GM12878 (cell line): ENCODE data around the gene KIF1C. TPM values are rescaled to one million over a fixed set of nuclear protein-coding genes. Genes with fewer than 3 reads are reported as not detected.

Experiments used
- BCL11A ChIP-seq: IDR thresholded peaks from 2 replicates; pipeline ENCODE4 v1.6.1; 2011; ENCODE audit warnings: low read depth, low read length
- FOXM1 ChIP-seq: IDR thresholded peaks from 2 replicates; pipeline ENCODE4 v1.6.1; 2012; ENCODE audit warnings: low read depth, mild to moderate bottlenecking, inconsistent platforms, low read length, moderate library complexity
- HDAC2 ChIP-seq: fragments of 200-600 bp; sonication (generic); IDR thresholded peaks from 2 replicates; pipeline ENCODE4 v1.6.1; 2017
- IRF3 ChIP-seq: fragments of 450-650 bp; IDR thresholded peaks from 2 replicates; pipeline ENCODE4 v1.6.1; 2014; ENCODE audit warnings: mild to moderate bottlenecking
- JUNB ChIP-seq: IDR thresholded peaks from 2 replicates; pipeline ENCODE4 v1.6.1; 2016; ENCODE audit warnings: antibody characterized with exemption, mild to moderate bottlenecking
- JUND ChIP-seq: IDR thresholded peaks from 2 replicates; pipeline ENCODE4 v1.6.1; 2012; ENCODE audit warnings: low read depth, mild to moderate bottlenecking, low read length, improper control_type of control experiment, moderate library complexity
- KAT2A ChIP-seq: conservative IDR thresholded peaks from 2 replicates; pipeline ENCODE4 v1.6.1; 2011; ENCODE audit warnings: low read depth, low read length; ENCODE audit not compliant: control insufficient read depth
- KDM1A ChIP-seq: fragments of 200-600 bp; sonication (generic); IDR thresholded peaks from 2 replicates; pipeline ENCODE4 v1.6.1; 2016; ENCODE audit warnings: borderline replicate concordance
- LARP7 ChIP-seq: fragments of 450-650 bp; IDR thresholded peaks from 2 replicates; pipeline ENCODE4 v1.6.1; 2017; ENCODE audit warnings: mild to moderate bottlenecking
- MTA2 ChIP-seq: fragments of 450-650 bp; IDR thresholded peaks from 2 replicates; pipeline ENCODE4 v1.6.1; 2016; ENCODE audit warnings: low read depth, mild to moderate bottlenecking, moderate library complexity
- NFYA ChIP-seq: IDR thresholded peaks from 2 replicates; pipeline ENCODE4 v1.6.1; 2011; ENCODE audit warnings: low read depth, mild to moderate bottlenecking, low read length, improper control_type of control experiment, borderline replicate concordance
- RELA ChIP-seq: fragments of 450-650 bp; IDR thresholded peaks from 2 replicates; pipeline ENCODE4 v1.8.0; 2014; ENCODE audit warnings: borderline replicate concordance; ENCODE audit not compliant: partially characterized antibody
- SMC3 ChIP-seq: IDR thresholded peaks from 2 replicates; pipeline ENCODE4 v1.6.1; 2011; ENCODE audit warnings: low read length, improper control_type of control experiment, borderline replicate concordance
- TCF7 ChIP-seq: IDR thresholded peaks from 2 replicates; pipeline ENCODE4 v1.6.1; 2014; ENCODE audit warnings: antibody characterized with exemption, borderline replicate concordance
- ZBTB33 ChIP-seq: fragments of 450-650 bp; IDR thresholded peaks from 2 replicates; pipeline ENCODE4 v1.6.1; 2017; ENCODE audit warnings: mild to moderate bottlenecking
- ZBTB4 ChIP-seq: fragments of 450-650 bp; formaldehyde crosslinking; IDR thresholded peaks from 2 replicates; pipeline ENCODE4 v1.4.0; 2022; ENCODE audit warnings: mild to moderate bottlenecking, moderate library complexity
- polyA plus RNA-seq, 11 experiments: library from polyadenylated mRNA; depleted of rRNA in 4 of 11; unstranded in 6 of 11; stranded (reverse) in 5 of 11; fragments of >200 nt; fragmentation: Nextera tagmentation in 4 of 11; fragmentation: Illumina TruSeq in 1 of 11; extraction: Ambion mirVana in 4 of 11; extraction: Trizol in 1 of 11; gene quantifications; 1 replicate in 1 of 11; 2 replicates in 10 of 11; pipeline versions ENCODE4 v1.2.1 to v1.2.3, GENCODE V29; 2011 to 2016; ENCODE audit warnings: inconsistent platforms in 2 of 11, missing spikeins in 2 of 11, low read depth in 1 of 11
- total RNA-seq, 4 experiments: library from RNA; depleted of rRNA in 3 of 4; stranded (reverse); fragments of >200 nt in 3 of 4; fragmentation: Illumina TruSeq in 1 of 4; extraction: Trizol in 1 of 4; gene quantifications; 2 replicates each; pipeline versions ENCODE4 v1.2.1 to v1.2.3, GENCODE V29; 2013 to 2021
- TF ChIP-seq, protein P1 (sequence below): fragments of 450-650 bp; IDR thresholded peaks from 2 replicates; pipeline ENCODE4 v1.6.1; 2018; ENCODE audit warnings: borderline replicate concordance, mild to moderate bottlenecking; ENCODE audit not compliant: partially characterized antibody
- TF ChIP-seq, protein P2 (sequence below): fragments of 450-650 bp; IDR thresholded peaks from 2 replicates; pipeline ENCODE4 v1.6.1; 2017; ENCODE audit warnings: antibody characterized with exemption, mild to moderate bottlenecking, moderate library complexity

The KIF1C gene
- total and polyA plus RNA-seq, 10 of the 15 experiments (the other 5 are each of a cell fraction or from before 2014, with no cell fraction given), result 1.4 to 65.9 (median 21.1) TPM

DNA sequence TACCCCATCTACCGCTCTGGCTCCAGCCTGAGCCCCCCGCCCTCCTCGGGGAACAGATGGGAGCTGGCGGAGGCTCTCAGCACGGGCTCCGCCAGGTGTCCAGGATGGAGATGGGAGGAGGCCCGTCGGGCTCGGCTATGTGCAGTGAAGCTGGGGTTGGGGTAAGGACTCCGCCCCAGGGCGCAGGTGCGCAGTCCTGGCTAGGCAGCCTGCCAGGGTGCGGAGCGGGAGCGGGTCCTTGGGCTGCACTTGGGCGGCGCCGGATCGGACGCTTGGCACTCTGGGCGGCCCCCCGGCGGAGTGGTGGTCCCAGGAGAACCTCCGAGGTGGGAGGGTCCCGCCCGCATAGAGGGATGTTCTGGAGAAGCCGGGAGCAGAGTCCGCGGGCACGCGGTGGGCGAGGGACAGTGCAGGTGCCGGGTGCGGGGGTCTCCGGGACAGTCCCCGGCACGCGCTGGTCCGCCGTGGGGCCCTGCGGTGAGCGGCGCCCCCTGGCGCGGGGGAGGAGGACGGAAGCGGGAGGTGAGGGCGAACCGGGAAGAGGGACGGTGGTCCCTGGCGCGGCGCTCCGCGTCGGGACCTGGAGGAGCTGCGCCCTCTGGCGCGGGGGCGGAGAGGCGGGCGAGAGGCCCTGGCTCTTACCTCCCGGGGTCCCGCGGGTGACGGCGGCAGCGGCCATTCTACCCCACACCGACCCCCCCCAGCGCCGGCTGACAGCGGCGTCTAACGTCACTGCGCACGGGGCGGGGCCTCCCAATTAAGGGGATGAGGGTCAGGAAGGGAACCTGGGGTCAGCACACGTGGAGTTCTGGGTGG is 10.6 kb upstream of the KIF1C start, which contains the start of gene CAMTA2 (continued):
- no peak for TF ChIP-seq ZBTB4 (CRISPR knock-in tag)
- TF ChIP-seq JUND, result 0 out of 2 replicates have a peak, but pooled peaks have one; percentile 4
- TF ChIP-seq BCL11A, result no peak
- TF ChIP-seq, protein P1, sequence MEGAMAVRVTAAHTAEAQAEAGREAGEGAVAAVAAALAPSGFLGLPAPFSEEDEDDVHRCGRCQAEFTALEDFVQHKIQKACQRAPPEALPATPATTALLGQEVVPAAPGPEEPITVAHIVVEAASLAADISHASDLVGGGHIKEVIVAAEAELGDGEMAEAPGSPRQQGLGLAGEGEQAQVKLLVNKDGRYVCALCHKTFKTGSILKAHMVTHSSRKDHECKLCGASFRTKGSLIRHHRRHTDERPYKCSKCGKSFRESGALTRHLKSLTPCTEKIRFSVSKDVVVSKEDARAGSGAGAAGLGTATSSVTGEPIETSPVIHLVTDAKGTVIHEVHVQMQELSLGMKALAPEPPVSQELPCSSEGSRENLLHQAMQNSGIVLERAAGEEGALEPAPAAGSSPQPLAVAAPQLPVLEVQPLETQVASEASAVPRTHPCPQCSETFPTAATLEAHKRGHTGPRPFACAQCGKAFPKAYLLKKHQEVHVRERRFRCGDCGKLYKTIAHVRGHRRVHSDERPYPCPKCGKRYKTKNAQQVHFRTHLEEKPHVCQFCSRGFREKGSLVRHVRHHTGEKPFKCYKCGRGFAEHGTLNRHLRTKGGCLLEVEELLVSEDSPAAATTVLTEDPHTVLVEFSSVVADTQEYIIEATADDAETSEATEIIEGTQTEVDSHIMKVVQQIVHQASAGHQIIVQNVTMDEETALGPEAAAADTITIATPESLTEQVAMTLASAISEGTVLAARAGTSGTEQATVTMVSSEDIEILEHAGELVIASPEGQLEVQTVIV, result no peak
- TF ChIP-seq KAT2A, result no peak
- TF ChIP-seq, protein P2, sequence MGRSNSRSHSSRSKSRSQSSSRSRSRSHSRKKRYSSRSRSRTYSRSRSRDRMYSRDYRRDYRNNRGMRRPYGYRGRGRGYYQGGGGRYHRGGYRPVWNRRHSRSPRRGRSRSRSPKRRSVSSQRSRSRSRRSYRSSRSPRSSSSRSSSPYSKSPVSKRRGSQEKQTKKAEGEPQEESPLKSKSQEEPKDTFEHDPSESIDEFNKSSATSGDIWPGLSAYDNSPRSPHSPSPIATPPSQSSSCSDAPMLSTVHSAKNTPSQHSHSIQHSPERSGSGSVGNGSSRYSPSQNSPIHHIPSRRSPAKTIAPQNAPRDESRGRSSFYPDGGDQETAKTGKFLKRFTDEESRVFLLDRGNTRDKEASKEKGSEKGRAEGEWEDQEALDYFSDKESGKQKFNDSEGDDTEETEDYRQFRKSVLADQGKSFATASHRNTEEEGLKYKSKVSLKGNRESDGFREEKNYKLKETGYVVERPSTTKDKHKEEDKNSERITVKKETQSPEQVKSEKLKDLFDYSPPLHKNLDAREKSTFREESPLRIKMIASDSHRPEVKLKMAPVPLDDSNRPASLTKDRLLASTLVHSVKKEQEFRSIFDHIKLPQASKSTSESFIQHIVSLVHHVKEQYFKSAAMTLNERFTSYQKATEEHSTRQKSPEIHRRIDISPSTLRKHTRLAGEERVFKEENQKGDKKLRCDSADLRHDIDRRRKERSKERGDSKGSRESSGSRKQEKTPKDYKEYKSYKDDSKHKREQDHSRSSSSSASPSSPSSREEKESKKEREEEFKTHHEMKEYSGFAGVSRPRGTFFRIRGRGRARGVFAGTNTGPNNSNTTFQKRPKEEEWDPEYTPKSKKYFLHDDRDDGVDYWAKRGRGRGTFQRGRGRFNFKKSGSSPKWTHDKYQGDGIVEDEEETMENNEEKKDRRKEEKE, result no peak
- TF ChIP-seq LARP7, result peak; percentile 65
- no peak for TF ChIP-seq TCF7
- TF ChIP-seq RELA, result peak; percentile 27
- TF ChIP-seq KDM1A, result no peak
- no peak for TF ChIP-seq HDAC2
- TF ChIP-seq FOXM1, result peak; percentile 65; the same call in 1 of the 2 replicates
- no peak for TF ChIP-seq ZBTB33
- TF ChIP-seq MTA2, result no peak
- TF ChIP-seq JUNB, result no peak
- no peak for TF ChIP-seq IRF3
- TF ChIP-seq NFYA, result no peak
- TF ChIP-seq SMC3, result peak; percentile 23; the same call in 1 of the 2 replicates
